Measurements from ENCODE around the gene COPB1. TPM values are rescaled to one million over a fixed set of nuclear protein-coding genes. Genes with fewer than 3 reads are reported as not detected.

The COPB1 gene
- polyA plus RNA-seq, 1 donor, result 75.5 TPM

GRCh38 chr11:14503023-14503422, 3.4 kb upstream of the COPB1 start:
- no peak for DNase-seq

GRCh38 chr11:14502039-14502438, 2.4 kb upstream of the COPB1 start:
- DNase-seq, result no peak

GRCh38 chr11:14500181-14500651, 605 bp upstream of the COPB1 start:
- peak; percentile 61 for DNase-seq

GRCh38 chr11:14499178-14499559, 442 bp downstream of the COPB1 start:
- peak; percentile 64 for DNase-seq

GRCh38 chr11:14480716-14481115, 18.9 kb downstream of the COPB1 start:
- no peak for DNase-seq

DNA sequence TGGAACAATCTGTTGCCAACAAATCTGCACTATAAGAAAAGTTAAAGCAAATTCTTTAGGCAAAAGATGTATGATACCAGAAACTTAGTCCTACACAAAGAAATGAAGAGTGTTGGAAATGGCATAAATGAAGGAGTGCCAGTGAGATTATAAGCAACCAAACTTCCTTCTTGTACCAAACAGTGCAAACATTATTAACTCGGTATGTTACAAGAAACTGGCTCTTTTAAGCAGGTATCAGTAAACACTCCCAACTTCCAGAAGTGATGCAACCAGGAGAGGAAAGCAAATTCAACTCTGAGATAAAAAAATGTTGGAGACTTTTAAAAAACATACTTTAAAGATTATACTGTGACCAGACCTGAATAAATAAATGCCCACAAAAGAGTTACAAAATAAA, 28.5 kb downstream of the COPB1 start:
- DNase-seq, result no peak

- DNase-seq, result no peak
Observed at GRCh38 chr11:14463623-14464022, 36.0 kb downstream of the COPB1 start.

DNA sequence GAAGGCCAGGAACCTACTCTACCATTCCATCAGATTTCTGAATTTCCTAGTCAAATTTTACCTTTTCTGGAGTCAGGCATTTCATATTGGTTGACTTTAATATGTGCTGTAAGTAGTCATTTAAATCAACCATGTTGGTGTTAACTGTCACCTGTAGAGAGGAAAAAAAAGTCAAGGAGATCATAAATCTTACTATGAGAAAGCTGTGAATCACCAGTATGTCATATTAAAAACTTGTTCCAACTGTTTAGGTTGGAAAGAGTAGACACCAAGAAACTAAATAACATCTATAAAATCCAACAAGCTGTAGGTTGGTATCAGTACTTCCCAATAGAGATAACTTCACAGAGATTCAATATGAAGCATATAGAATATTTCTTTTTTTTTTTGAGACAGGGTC, 39.5 kb downstream of the COPB1 start:
- no peak for DNase-seq

DNA sequence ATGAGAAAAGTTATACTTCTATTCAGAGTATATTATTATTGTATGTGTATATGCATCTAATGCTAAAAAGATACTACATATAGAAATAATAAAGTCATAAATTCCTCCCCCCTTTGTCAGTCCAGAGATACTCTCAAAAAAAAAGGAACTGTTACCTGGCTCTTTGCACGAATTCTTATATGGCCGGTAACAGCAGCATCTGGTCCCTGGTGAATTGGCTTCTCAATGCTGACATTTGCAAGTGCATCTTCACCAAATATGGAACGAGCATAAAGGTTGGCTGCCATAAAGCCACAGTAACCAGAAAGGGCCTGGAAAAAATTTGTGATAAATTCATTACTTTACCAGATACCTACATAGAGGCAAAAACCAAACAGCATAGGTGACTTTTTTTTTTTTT, 41.2 kb downstream of the COPB1 start:
- DNase-seq, result no peak

GRCh38 chr11:14455648-14456430, 43.8 kb downstream of the COPB1 start:
- DNase-seq, result no peak

GRCh38 chr11:14454861-14455632, 44.6 kb downstream of the COPB1 start:
- no peak for DNase-seq

DNA sequence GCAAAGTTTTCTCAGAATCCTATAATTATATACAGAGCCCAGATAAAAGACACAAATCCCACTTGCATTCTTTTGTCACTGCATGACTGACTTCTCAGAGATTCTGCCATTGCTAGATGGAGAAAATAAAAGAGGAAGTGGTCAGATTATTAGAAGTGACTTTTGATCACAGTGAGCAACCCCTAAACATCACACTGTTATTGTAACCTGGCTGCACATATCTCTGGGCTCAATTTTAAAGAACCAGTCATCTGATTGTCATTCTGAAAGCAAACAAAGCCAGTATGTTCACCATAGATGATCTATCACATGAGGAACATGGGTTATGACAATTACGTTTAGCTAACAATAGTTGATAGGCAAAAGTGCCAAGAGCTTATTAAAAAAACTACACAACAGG, 47.8 kb downstream of the COPB1 start:
- DNase-seq, result no peak

GRCh38 chr11:14449302-14449714, 50.3 kb downstream of the COPB1 start:
- no peak for DNase-seq

- no peak for DNase-seq
Observed at GRCh38 chr11:14448240-14448639, 51.4 kb downstream of the COPB1 start.

GRCh38 chr11:14446701-14447169, 52.9 kb downstream of the COPB1 start:
- no peak for DNase-seq

- DNase-seq, result no peak
Observed at GRCh38 chr11:14445542-14446530, 53.8 kb downstream of the COPB1 start.

- no peak for DNase-seq
Observed at GRCh38 chr11:14444441-14445189, 55.0 kb downstream of the COPB1 start.

DNA sequence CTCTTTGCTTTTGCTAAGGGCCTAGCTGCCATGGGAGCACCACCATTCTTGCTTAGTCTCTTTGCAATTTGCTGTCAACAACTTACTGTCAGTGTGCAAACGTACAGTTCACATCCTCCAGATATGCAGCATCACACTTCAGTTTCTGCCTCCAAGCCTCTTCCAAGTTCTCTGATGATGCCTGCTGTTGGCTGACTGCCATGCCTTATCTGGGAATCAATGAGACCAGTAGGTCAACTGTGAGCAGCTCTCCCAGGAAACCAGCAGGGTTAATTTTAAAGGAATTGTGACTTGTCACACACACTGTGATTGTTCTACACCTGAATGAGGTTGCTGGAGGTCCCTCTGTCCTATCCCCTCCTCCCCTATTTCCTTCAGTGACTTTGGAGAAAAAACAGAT, 56.0 kb downstream of the COPB1 start:
- no peak for DNase-seq

DNA sequence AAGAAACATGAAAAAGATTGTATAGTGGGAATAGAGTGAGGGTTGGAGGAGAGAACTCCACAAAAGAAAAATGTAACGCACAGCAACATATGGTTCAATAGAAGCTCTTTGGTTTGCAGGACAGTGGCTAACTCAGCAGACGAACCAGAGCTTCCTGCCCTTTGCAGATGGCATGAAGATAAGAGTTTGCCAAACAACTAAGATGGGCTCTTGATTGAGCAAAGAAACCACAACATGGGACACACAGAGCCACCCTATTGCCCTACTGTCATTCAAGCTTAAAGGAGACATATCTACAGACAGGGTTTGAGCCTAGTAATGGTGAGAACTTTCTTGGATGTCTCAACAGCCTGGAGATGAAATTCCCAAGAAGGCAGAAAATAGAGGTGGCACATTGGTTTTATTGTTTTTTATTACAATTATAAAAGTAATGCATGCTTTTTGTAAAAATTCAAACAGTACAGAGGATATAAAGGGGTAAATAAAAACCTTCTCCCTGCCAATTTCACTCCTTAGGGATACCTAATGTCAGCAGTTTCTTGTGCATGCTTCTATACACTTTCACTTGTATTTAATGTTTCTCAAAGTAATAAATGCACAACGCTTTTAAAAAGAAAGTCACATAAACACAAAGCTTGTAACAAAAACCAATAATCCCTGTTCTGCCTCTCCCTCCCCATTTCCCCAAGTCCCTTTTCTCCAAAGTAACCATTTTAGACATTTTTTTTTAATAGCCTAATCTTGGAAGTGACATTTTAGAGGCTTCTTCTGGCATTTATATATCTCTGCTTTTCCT, 63.7 kb downstream of the COPB1 start:
- DNase-seq, result no peak

GRCh38 chr11:14425621-14426020, 74.0 kb downstream of the COPB1 start:
- DNase-seq, result no peak

DNA sequence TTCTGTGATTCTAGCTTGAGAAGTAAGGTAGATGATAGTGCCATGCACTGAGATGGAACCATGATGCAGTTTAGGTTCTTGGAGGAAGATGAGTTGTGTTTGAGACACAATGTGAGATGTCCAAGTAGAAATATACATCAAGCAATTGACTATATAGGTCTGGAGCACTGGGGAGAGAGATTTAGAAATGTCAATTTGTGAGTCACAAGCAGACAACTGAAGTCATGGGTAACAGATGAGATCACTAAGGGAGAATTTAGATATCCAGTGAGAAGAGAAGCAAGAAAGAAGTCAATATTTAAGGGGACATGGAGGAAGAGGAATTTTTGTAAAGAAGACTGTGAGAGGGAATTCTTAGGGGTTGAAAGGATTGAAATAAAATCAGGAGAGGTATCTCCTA, 75.5 kb downstream of the COPB1 start:
- no peak for DNase-seq

Measured in hindlimb muscle (tissue), 1 donor.